GDM1 (cell line): ENCODE measurements around the gene AGPS.
"Not testable (repeated sequence)": the region's sequence is repeated elsewhere in the genome, so short reads cannot be mapped to it uniquely, and the experiment has no call there.

ENCODE experiments used
- DNase-seq: peaks from one replicate; lab custom pipeline; 2025; lab: John Stamatoyannopoulos, UW

AGPS gene

DNA sequence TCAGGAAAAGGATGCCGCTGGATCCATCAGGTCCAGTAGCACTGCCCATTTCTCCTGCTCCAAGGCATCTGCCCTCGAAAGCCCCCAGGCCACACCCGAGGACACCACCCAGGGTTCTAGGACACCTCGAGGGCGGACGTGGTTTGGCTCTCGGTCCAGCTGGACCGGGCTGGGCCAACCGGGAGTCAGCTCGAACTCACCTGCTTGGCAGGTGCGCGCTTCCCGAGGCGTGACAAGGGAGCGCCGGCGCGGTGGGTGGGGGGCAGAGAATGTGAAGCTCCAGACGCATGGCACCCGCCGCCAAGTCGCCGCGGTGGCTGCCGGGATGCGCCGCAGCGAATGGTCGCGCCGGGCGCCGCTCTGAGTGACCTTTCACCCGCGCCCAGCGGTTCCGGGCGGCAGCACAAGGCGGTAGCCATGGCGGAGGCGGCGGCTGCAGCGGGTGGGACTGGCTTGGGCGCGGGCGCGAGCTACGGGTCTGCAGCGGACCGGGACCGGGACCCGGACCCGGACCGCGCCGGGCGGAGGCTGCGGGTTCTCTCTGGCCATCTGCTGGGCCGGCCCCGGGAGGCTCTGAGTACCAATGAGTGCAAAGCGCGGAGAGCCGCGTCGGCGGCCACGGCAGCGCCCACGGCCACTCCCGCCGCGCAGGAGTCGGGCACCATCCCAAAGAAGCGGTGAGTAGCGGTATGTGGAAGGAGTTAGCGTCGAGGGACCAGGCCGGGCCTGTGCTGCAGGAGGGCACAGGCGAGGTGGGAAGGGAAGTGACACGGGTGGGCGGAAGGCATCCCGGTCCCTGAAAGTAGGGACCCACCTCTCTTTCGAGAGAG lies at the start of gene AGPS:
Gene AGPS (plus strand): TSS at position 401 of the 830 bp plus-strand sequence. CDS start 17 bp downstream, at position 418.
- DNase-seq, result peak; percentile 78

DNA sequence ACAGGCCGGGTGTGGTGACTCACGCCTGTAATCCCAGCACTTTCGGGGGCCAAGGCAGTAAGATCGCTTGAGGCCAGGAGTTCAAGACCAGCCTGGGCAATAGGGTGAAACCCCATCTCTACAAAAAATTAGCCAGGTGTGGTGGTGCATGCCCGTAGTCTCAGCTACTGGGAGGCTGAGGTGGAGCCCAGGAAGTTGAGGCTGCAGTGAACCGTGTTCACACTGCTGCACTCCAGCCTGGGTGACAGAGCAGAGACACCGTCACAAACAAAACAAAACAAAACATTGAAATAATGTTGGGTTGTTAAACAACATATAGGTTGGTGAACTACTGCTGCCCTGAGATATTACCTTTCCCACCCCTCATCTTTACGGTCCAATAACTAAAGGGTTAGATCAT lies 48.8 kb upstream of the AGPS start:
- DNase-seq, result no peak

DNA sequence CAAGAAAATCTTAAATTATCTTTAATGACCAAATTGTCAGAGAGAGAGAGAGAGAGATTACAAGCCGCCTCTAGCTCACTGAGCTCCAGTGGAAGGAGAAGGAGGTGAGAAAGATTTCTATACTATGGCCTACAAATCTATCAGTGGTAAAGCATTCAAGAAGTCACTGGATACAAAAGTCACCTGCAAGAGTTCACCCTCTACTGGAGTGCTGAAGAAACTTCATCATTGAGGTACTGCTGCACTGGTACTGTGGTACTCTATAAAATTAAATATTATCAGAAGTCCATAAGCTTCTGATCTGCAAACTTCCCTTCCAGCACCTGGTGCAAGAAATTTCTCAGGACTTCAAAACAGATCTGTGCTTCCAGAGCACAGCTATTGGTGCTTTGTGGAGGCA lies 48.3 kb upstream of the AGPS start:
- DNase-seq, result no peak

DNA sequence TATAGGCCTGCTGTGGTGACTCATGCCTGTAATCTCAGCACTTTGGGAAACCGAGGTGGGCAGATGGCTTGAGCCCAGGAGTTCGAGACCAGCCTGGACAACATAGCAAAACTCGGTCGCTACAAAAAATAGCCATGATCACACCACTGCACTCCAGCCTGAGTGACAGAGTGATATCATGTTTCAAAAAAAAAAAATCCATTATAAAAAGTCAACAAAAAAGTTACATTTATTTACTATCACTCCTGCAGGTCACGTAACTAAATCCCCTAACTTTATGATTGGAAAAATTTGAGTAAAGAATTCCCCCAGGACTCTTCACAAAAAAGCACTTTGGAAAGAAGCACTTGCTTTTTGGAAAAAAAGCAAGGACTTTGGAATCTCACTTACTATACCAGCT lies 46.4 kb upstream of the AGPS start:
- DNase-seq, result no peak

DNA sequence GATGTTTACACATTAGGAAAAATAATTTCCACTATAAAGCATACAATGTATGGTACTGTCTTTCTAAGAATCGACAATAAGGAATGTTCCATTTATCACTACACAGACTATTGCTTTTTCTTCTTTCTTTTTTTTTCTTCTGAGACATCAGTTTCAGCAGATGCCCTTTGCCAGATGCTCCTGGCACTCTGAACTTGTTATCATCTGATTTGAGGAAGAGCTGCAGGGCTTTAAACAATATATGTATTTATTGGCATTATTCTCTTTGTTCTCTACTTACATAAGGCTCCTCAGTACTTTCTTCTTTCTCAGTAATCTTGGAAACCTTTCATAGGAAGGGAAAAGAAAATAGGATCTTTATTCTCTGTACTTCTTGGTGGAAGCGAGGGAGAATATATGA lies 45.0 kb upstream of the AGPS start:
- DNase-seq, result no peak

DNA sequence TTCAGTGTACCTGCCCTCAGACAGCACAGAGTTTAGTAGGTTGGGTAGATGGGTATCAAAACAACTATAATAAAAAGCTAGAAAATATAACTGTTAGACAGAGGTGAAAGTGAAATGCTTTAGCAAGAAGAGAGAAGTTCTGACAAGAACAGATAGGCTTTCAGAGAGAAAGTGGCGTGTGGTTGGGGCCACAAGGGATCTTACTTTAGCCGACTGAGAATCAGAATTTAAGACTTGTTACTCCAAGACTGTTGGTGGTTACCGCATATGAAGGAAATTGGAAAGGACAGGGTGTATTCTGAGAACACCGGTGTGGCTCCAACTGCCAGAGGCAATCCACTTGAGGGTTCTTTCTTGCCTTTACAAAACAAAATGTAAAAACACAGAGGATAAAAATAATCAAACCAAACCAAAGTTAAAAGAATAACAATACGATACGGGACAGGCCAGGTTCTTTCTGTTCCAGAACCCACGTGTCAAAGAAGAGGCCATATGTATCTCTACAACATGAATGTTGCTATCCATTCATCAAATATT lies 44.4 kb upstream of the AGPS start:
- peak; percentile 64 for DNase-seq

DNA sequence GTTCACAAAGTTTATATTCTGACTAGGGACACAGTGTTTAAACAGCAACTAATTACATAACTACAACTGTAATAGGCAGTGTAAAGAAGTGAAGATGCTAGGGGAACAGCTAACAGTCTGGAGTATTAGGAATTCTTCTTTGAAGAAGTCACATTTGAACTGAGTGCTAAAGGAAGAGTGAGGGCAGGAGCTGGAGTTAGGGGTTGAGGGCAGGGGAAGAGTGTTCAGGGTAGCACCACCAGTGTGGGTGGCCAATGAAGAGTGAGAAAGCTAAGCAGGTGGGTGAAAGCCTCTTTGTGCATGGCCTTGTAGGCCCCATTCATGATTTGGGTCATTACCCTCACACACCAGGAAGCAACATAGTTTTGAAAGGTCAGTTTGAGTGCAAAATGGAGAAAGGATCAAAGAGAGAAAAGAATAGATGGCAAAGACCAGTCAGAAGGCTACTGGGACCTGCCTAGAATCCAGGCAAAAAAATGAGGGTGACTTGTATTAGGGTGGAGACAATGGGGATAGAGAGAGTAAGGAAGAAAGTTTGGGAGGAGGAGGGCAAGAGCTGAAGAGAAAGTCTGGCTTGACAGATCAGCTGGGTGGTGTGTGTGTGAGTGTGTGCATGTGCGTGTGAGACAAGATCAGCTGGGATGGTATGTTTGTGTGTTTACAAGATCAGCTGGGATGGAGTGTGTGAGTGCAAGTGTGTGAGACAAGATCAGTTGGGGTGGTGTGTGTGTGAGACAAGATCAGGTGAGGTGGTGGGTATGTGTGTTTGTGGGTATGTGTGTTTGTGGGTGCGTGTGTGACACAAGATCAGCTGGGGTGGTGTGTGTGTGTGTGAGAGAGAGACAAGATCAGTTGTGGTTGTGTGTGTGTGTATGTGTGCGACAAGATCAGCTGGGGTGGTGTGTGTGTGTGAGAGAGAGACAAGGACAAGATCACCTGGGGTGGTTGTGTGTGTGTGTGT lies 43.6 kb upstream of the AGPS start:
- DNase-seq, result no peak

DNA sequence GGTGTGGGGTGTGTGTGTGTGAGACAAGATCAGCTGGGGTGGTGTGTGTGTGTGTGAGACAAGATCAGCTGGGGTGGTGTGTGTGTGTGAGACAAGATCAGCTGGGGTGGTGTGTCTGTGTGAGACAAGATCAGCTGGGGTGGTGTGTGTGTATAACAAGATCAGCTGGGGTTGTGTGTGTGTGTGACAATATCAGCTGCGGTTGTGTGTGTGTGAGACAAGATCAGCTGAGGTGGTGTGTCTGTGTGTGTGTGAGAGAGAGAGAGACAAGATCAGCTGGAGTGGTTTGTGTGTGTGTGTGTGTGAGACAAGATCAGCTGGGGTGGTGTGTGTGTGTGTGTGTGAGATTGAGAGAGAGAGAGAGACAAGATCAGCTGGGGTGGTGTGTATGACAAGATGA lies 41.9 kb upstream of the AGPS start:
- not testable (repeated sequence) for DNase-seq

DNA sequence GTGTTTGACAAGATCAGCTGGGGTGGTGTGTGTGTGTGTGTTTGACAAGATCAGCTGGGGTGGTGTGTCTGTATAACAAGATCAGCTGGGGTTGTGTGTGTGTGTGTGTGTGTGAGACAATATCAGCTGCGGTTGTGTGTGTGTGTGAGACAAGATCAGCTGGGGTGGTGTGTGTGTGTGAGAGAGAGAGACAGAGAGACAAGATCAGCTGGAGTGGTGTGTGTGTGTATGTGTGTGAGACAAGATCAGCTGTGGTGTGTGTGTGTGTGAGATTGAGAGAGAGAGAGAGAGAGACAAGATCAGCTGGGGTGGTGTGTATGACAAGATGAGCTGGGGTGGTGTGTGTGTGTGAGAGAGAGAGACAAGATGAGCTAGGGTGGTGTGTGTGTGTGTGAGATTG lies 41.5 kb upstream of the AGPS start:
- DNase-seq, result not testable (repeated sequence)

DNA sequence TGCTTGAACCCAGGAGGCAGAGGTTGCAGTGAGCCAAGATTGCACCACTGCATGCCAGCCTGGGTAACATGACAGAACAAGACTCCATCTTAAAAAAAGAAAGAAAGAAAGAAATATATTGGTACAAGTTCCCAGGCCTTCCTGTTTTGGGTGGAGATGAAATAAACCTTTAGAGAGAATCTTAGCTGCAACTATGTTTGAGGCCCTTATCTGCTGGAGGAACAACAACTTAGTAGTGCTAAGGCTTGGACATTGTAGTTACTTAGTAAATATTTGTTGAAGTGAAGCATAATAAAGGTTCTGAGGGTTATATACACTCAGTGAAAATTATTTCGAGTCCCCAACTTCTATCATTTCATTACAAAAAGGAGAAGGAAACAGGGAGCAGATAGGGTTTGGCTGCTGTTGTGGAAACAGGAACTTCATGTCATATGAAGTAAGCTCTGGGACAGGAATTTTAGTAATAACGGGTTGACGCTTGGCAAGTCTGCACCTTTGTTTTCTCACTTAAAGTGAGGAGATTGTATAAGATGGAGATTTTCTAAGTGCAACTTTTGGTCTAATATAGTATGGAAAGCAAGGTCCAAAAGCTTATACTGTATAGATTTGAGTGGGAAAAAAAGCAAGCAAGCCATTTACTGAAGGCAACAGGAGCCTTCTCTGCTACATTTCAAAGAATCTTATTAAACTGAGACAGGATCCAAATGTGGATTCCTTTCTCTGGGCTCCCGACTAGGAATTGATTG lies 40.0 kb upstream of the AGPS start:
- peak; percentile 55 for DNase-seq

DNA sequence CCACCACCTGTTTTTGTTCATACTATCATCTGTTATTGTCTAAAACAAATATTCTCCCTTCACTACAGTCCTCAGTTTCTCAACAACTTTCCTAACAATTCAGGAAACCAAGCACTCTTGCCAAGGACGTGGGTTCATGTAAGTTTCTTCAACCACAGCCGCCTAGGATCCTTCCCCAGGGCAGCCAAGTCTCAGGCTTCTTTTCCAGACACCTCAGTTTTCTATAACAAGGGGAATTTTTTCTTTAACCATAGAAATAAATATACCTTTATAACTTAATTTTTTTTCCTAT lies 39.4 kb upstream of the AGPS start:
- DNase-seq, result no peak

DNA sequence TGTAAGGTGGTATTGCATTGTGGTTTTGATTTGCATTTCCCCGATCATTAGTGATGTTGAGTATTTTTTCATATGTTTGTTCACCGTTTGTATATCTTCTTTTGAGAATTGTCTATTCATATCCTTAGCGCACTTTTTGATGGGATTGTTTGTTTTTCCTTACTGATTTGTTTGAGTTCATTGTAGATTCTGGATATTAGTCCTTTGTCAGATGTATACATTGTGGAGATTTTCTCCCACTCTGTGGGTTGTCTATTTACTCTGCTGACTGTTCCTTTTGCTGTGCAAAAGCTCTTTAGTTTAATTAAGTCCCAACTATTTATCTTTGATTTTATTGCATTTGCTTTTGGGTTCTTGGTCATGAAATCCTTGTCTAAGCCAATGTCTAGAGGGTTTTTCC lies 38.0 kb upstream of the AGPS start:
- not testable (repeated sequence) for DNase-seq

DNA sequence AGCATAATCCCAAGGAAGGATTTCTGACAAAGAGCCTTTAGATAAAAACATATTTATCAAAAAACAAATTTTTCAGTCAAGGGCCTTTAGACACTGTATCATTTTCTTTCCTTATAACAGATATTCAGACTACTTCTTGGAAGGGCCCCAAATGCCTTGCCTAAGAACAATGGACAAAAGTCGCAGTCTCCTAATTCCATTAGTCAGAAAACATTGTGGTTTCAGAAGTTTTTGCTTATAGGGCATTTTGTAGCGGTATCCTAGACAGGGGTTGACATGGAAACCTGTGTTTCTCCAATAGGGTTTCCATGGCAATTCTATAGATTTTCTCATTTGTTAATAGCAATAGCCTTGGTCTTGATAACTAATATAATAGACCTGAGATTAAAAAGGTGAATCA lies 36.7 kb upstream of the AGPS start:
- DNase-seq, result no peak

DNA sequence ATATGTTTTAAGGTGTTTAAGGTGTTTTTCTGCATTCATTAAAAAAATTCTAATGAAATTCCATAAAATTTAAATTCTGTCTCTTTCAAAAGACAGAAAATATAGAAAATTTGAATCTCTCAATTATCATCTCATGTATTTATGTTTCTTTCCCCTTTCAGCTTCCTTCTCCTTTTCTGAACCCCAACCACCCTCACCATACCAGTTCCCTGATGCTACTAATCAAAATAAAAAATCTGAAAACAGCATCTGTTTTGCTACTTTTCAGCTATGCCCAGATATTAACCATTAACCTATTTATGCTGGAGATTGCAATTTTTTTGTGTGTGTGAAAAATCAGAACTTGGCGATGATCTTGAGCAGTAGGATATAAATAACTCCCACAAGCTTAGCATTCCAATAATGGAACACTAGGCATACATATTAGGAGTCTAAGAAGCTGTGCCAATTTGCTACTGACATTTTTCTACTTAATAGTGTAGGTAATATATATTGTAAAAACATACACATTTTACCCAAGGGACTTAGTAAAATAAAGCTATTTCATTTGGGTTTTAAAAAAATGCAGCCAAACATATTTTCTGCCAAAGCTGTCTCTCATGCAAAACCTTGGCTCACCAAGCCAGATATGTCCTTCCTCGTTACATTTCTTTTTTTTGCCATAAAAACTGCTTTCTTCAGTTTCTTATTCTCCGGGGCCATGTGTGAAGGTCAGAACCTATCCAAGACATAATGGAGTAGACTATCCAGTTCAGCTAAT lies 32.6 kb upstream of the AGPS start:
- no peak for DNase-seq

DNA sequence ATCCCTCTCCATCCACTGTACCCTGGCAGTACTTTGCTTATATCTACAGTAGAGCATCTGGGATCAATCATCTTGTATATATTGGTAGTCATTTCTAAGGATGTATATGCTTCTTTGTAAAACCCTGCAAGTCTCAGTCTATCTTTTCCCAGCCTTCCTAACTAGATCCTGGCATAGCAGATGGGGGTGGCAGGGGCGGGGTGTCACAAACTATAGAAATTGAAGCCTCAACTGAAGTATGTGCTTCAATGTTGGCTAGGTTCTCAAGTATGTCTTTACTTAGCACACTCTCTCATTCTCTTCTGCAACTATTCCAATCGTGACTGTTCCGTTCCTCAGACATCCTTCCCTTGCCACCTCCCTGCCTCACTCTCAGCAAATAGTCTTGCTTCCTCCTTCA lies 30.1 kb upstream of the AGPS start:
- DNase-seq, result no peak

DNA sequence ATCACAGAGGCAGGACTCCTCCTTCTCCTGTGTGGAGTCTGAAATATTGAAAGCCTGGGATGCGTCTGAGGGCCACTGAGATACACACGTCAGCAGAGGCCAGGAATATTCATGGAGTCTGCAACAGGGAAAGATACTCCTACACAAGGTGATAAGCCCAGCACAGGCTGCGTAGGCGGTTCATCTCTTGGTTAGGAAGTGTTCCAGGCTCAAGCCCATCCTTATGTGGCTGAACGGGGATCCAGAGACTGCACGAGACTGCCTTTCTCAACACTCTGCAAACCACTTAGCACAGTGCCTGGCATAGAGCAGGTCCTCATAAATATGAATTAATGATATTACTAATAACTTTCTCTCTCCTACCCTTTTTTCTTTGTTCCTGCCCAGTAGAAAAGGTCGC lies 29.2 kb upstream of the AGPS start:
- no peak for DNase-seq

DNA sequence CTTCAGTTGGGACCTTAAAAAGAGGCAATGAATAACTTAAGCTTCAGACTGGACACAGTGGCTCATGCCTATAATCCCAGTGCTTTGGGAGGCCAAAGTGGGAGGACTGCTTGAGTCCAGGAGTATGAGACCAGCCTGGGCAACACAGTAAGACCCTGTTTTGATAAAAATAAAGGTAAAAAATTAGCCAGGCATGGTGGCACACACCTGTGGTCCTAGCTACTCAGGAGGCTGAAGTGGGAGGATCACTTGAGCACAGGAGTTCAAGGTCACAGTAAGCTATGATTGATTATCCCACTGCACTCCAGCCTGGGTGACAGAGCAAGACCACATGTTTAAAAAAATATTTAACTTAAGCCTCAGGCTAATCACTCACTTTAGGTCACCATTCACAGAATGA lies 26.8 kb upstream of the AGPS start:
- not testable (repeated sequence) for DNase-seq

DNA sequence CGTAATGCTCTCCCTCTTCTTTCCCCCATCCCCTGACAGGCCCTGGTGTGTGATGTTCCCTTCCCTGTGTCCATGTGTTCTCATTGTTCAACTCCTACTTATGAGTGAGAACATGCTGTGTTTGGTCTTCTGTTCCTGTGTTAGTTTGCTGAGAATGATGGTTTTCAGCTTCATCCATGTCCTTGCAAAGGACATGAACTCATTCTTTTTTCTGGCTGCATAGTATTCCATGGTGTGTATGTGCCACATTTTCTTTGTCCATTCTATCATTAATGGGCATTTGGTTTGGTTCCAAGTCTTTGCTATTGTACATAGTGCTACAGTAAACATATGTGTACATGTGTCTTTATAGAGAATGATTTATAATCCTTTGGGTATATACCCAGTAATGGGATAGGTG lies 24.6 kb upstream of the AGPS start:
- not testable (repeated sequence) for DNase-seq

DNA sequence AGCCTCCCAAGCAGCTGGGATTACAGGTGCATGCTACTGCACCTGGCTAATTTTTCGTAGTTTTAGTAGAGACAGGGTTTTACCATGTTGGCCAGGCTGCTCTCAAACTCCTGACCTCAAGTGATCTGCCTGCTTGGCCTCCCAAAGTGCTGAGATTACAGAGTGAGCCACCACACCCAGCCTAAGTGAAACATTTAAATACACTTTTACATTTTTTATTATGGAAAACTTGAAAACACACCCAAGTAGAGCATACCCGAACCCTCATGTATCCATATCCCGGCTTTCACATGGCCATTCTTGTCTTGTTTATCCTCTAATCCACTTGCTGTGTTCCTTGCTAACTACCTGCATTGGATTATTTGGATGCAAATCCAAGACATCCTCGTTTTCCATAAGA lies 13.2 kb upstream of the AGPS start:
- DNase-seq, result no peak

DNA sequence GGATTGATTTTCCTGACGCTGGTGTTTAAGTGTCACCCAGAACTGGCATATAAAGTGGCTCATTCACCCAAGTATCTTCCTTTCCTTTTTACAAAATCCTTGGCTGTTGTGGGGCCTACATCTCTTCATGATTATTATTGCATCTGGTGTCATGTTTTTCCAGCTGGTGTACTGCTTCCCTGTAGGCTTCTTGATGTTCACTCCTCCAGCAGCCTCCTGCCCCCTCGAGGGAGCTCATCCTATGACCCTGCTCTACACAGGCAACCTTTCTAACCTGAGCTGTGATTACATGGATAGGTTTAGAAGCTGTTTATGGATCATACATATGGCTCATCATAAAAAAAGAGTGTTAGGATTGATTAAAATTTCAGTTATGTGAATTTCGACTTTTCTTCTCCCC lies 12.4 kb upstream of the AGPS start:
- no peak for DNase-seq

DNA sequence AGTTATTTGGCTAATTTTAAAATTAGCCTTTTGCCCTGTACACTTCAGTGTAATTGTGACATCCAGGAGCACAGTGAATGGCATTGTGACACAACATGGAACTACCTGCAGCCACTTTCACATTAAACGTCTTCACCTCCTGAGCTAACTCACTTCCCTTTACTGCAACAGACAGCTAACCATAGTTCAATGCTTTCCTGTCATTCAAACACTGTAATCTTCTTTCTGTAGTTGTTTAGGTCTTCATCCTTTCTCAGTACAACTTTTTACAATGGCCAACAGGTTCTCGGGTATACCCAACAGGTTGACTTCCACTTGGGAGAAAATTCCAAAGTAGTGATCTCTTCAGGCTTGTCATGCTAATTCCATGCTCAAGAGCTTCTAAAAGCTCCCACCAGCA lies 8.6 kb upstream of the AGPS start:
- DNase-seq, result no peak

DNA sequence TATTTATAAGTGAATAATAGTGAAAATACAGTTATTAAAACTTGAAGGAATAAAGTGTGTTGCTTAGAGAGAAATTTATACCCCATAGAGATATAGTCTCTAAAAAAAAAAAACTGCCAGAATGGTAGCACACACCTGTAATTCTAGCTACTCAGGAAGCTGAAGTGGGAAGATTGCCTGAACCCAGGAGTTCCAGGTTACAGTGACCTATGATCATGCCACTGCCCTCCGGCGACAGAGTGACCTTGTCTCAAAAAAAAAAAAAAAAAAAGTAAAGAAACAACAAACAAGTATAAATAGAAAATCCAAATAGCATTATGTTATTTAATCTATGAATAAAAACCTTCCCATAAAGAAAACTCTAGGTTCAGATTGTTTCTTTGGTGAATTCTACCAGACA lies 7.4 kb upstream of the AGPS start:
- DNase-seq, result no peak
